NT2/D1 (cell line): Measurements from ENCODE around the gene MRI1.

Experiments used
- SUZ12 ChIP-seq: IDR thresholded peaks from 2 replicates; pipeline ENCODE4 v1.6.1; 2011; ENCODE audit not compliant: insufficient read length, insufficient read depth; ENCODE audit errors: extremely low read depth
- YY1 ChIP-seq: IDR thresholded peaks from 2 replicates; pipeline ENCODE4 v1.6.1; 2011; ENCODE audit not compliant: insufficient read length, insufficient read depth
- ZNF274 ChIP-seq: IDR thresholded peaks from 2 replicates; pipeline ENCODE4 v1.6.1; 2011; ENCODE audit warnings: mild to moderate bottlenecking, low read depth, low read length

DNA sequence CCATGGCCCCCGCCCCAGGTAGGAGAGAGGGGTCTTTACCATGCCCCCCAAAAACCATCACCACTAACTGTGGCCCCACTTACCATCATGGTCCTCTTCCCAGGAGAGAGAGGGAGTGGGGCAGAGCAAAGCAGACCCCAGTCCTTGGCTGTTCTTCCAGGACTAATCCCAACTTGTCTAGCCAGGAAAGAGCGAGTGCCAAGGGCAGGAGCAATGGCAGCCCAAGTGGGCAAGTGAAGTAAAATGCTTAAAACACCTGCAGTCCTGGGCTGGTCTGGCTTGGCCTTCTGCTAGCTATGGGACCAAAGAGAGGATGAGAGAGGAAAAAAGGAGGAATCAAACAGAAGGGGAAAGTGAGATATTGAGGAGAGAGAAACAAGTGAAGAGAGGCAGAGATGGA, 48.8 kb downstream of the MRI1 start:
- TF ChIP-seq ZNF274: no peak
- no peak for TF ChIP-seq SUZ12
- no peak for TF ChIP-seq YY1
